GM12878 (cell line): ENCODE measurements around the gene CDCP1. TPM values are rescaled to one million over a fixed set of nuclear protein-coding genes. Genes with fewer than 3 reads are reported as not detected.

Source experiments
- ASH2L ChIP-seq: fragments of 300-600, 200-600 bp; sonication (generic); IDR thresholded peaks from 2 replicates; pipeline ENCODE4 v1.6.1; 2017; ENCODE audit warnings: low read depth, mild to moderate bottlenecking, borderline replicate concordance
- BACH1 ChIP-seq: fragments of 450-650 bp; IDR thresholded peaks from 2 replicates; pipeline ENCODE4 v1.6.1; 2017; ENCODE audit warnings: mild to moderate bottlenecking, borderline replicate concordance
- CBX5 ChIP-seq: sonication (generic); IDR thresholded peaks from 2 replicates; pipeline ENCODE4 v1.6.1; 2016; ENCODE audit warnings: low read depth, moderate library complexity, mild to moderate bottlenecking, inconsistent platforms
- CEBPB ChIP-seq, 2 experiments: fragments of 150-350 bp in 1 of 2; IDR thresholded peaks; 2 replicates each; pipeline ENCODE4 v1.6.1; 2012 to 2014; ENCODE audit warnings: low read depth in 2 of 2, low read length in 2 of 2, borderline replicate concordance in 1 of 2, inconsistent platforms in 1 of 2
- CUX1 ChIP-seq: IDR thresholded peaks from 2 replicates; pipeline ENCODE4 v1.6.1; 2012; ENCODE audit warnings: improper control_type of control experiment, low read depth, low read length; ENCODE audit not compliant: insufficient replicate concordance
- FOS ChIP-seq: IDR thresholded peaks from 3 replicates; pipeline ENCODE4 v1.6.1; 2011; ENCODE audit warnings: borderline replicate concordance; ENCODE audit not compliant: insufficient read length; ENCODE audit errors: extremely low read depth
- MAX ChIP-seq: IDR thresholded peaks from 2 replicates; pipeline ENCODE4 v1.6.1; 2012; ENCODE audit warnings: low read depth, low read length, improper control_type of control experiment
- MEF2B ChIP-seq: fragments of 450-650 bp; IDR thresholded peaks from 2 replicates; pipeline ENCODE4 v1.6.1; 2018; ENCODE audit warnings: mild to moderate bottlenecking, moderate library complexity; ENCODE audit not compliant: partially characterized antibody, poor library complexity, severe bottlenecking
- PBX3 ChIP-seq: IDR thresholded peaks from 2 replicates; pipeline ENCODE4 v1.6.1; 2011; ENCODE audit warnings: mild to moderate bottlenecking, low read depth, low read length, moderate library complexity; ENCODE audit not compliant: insufficient replicate concordance
- SP1 ChIP-seq: IDR thresholded peaks from one replicate; pipeline ENCODE4 v1.6.1; 2011; ENCODE audit warnings: low read depth, low read length
- STAT1 ChIP-seq: fragments of 450-650 bp; conservative IDR thresholded peaks from 2 replicates; pipeline ENCODE4 v1.6.1; 2014; ENCODE audit warnings: antibody characterized with exemption, mild to moderate bottlenecking
- TBL1XR1 ChIP-seq: IDR thresholded peaks from 2 replicates; pipeline ENCODE4 v1.6.1; 2012; ENCODE audit warnings: low read depth, low read length, improper control_type of control experiment
- ZBTB4 ChIP-seq: fragments of 450-650 bp; formaldehyde crosslinking; IDR thresholded peaks from 2 replicates; pipeline ENCODE4 v1.4.0; 2022; ENCODE audit warnings: mild to moderate bottlenecking, moderate library complexity
- polyA plus RNA-seq, 11 experiments: library from polyadenylated mRNA; depleted of rRNA in 4 of 11; unstranded in 6 of 11; stranded (reverse) in 5 of 11; fragments of >200 nt; fragmentation: Nextera tagmentation in 4 of 11; fragmentation: Illumina TruSeq in 1 of 11; extraction: Ambion mirVana in 4 of 11; extraction: Trizol in 1 of 11; gene quantifications; 1 replicate in 1 of 11; 2 replicates in 10 of 11; pipeline versions ENCODE4 v1.2.1 to v1.2.3, GENCODE V29; 2011 to 2016; ENCODE audit warnings: inconsistent platforms in 2 of 11, missing spikeins in 2 of 11, low read depth in 1 of 11
- total RNA-seq, 4 experiments: library from RNA; depleted of rRNA in 3 of 4; stranded (reverse); fragments of >200 nt in 3 of 4; fragmentation: Illumina TruSeq in 1 of 4; extraction: Trizol in 1 of 4; gene quantifications; 2 replicates each; pipeline versions ENCODE4 v1.2.1 to v1.2.3, GENCODE V29; 2013 to 2021
- TF ChIP-seq, protein P1 (sequence below), 3 experiments: IDR thresholded peaks in 2 of 3; conservative IDR thresholded peaks in 1 of 3; 2 replicates each; pipeline ENCODE4 v1.5.1; 2011; ENCODE audit warnings: low read depth in 3 of 3, low read length in 3 of 3, mild to moderate bottlenecking in 3 of 3, control low read depth in 2 of 3, moderate library complexity in 2 of 3, inconsistent platforms in 1 of 3, mixed read lengths in 1 of 3; ENCODE audit not compliant: control insufficient read depth in 2 of 3, insufficient read depth in 1 of 3; ENCODE audit errors: extremely low read depth in 1 of 3

CDCP1 gene
- total and polyA plus RNA-seq, 10 of the 15 experiments (the other 5 are each of a cell fraction or from before 2014, with no cell fraction given) = 0.35 to 2.2 (median 0.86) TPM

GRCh38 chr3:45034612-45035252 lies 111.4 kb downstream of the CDCP1 start (continued):
- no peak for TF ChIP-seq MAX
- TF ChIP-seq ZBTB4 (CRISPR knock-in tag) = no peak
- no peak for TF ChIP-seq CUX1
- no peak for TF ChIP-seq FOS
- TF ChIP-seq MEF2B = no peak
- no peak for TF ChIP-seq CEBPB (IDR thresholded peaks at IDR 0.05; ENCODE audit: borderline replicate concordance in 1 of 2, low read depth in 2 of 2, low read length in 2 of 2)
- TF ChIP-seq, protein P1, sequence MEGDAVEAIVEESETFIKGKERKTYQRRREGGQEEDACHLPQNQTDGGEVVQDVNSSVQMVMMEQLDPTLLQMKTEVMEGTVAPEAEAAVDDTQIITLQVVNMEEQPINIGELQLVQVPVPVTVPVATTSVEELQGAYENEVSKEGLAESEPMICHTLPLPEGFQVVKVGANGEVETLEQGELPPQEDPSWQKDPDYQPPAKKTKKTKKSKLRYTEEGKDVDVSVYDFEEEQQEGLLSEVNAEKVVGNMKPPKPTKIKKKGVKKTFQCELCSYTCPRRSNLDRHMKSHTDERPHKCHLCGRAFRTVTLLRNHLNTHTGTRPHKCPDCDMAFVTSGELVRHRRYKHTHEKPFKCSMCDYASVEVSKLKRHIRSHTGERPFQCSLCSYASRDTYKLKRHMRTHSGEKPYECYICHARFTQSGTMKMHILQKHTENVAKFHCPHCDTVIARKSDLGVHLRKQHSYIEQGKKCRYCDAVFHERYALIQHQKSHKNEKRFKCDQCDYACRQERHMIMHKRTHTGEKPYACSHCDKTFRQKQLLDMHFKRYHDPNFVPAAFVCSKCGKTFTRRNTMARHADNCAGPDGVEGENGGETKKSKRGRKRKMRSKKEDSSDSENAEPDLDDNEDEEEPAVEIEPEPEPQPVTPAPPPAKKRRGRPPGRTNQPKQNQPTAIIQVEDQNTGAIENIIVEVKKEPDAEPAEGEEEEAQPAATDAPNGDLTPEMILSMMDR (IDR thresholded peaks at IDR 0.05 in 2 of 3, conservative IDR thresholded peaks at IDR 0.05 in 1 of 3; ENCODE audit: control insufficient read depth in 2 of 3, extremely low read depth in 1 of 3, insufficient read depth in 1 of 3, low read depth in 3 of 3, low read length in 3 of 3) = no peak
- no peak for TF ChIP-seq CBX5
- TF ChIP-seq SP1 = no peak
- no peak for TF ChIP-seq ASH2L
- TF ChIP-seq STAT1 = no peak
- TF ChIP-seq TBL1XR1 = no peak
- no peak for TF ChIP-seq BACH1
- TF ChIP-seq PBX3 = no peak
